HEK293 (cell line): ENCODE data around the gene SRC.

Experiments used
- CTCF ChIA-PET: fragments of 350-600 bp; formaldehyde crosslinking; extraction: SDS; loops from one replicate; lab custom pipeline; 2021; ENCODE audit warnings: antibody characterized with exemption; lab: Yijun Ruan, JAX
- POLR2A ChIA-PET: fragments of 300-600 bp; formaldehyde crosslinking; extraction: SDS; loops from one replicate; lab custom pipeline; 2020; ENCODE audit warnings: antibody characterized with exemption, inconsistent platforms; lab: Yijun Ruan, JAX
- H3K27ac ChIP-seq: fragments of 200-500 bp; sonication (Bioruptor generic); 2 replicates; pipeline ENCODE4 v1.5.1; 2014; ENCODE audit warnings: low read depth, low read length, control low read depth, inconsistent platforms; ENCODE audit errors: extremely low read depth
- H3K36me3 ChIP-seq, 2 experiments: fragments of 200-500 bp in 1 of 2; sonication (Bioruptor generic) in 1 of 2; 1 replicate in 1 of 2; 2 replicates in 1 of 2; pipeline ENCODE4 v1.5.1; 2014 to 2017; ENCODE audit warnings: inconsistent platforms in 2 of 2, low read length in 2 of 2; ENCODE audit not compliant: control insufficient read depth in 2 of 2, insufficient read depth in 1 of 2
- H3K4me1 ChIP-seq: fragments of 200-500 bp; sonication (Bioruptor generic); 2 replicates; pipeline ENCODE4 v1.5.1; 2014; ENCODE audit warnings: mild to moderate bottlenecking, low read length, inconsistent platforms; ENCODE audit not compliant: control insufficient read depth, insufficient read depth
- H3K4me3 ChIP-seq: 2 replicates; pipeline ENCODE4 v1.5.1; 2011; ENCODE audit warnings: low read depth, mild to moderate bottlenecking, control low read depth, low read length, moderate library complexity
- H3K9me3 ChIP-seq: fragments of 200-500 bp; sonication (Bioruptor generic); 2 replicates; pipeline ENCODE4 v1.5.1; 2014; ENCODE audit warnings: low read depth, low read length, inconsistent platforms; ENCODE audit not compliant: control insufficient read depth, insufficient read depth
- EGR2 ChIP-seq: fragments of 450-650 bp; formaldehyde crosslinking; IDR thresholded peaks from 2 replicates; pipeline ENCODE4 v1.5.1; 2016; ENCODE audit warnings: low read depth, missing biosample characterization, missing genetic modification characterization
- GLIS2 ChIP-seq: fragments of 450-650 bp; formaldehyde crosslinking; IDR thresholded peaks from 2 replicates; pipeline ENCODE4 v1.5.1; 2016; ENCODE audit warnings: missing biosample characterization, missing genetic modification characterization
- KLF10 ChIP-seq: fragments of 450-650 bp; IDR thresholded peaks from 2 replicates; pipeline ENCODE4 v1.5.1; 2018; ENCODE audit warnings: missing biosample characterization, mild to moderate bottlenecking, missing genetic modification characterization
- KLF9 ChIP-seq: fragments of 450-650 bp; formaldehyde crosslinking; IDR thresholded peaks from 2 replicates; pipeline ENCODE4 v1.5.1; 2016; ENCODE audit warnings: missing biosample characterization, missing genetic modification characterization, low read depth
- MYNN ChIP-seq: fragments of 450-650 bp; formaldehyde crosslinking; IDR thresholded peaks from 2 replicates; pipeline ENCODE4 v1.5.1; 2016; ENCODE audit warnings: missing biosample characterization, missing genetic modification characterization, borderline replicate concordance
- REST ChIP-seq: fragments of 450-650 bp; formaldehyde crosslinking; IDR thresholded peaks from 2 replicates; pipeline ENCODE4 v1.5.1; 2016; ENCODE audit warnings: missing biosample characterization, missing genetic modification characterization
- SCRT2 ChIP-seq: fragments of 450-650 bp; formaldehyde crosslinking; IDR thresholded peaks from 2 replicates; pipeline ENCODE4 v1.5.1; 2016; ENCODE audit warnings: missing biosample characterization, missing genetic modification characterization
- ZBTB17 ChIP-seq: fragments of 450-650 bp; formaldehyde crosslinking; IDR thresholded peaks from 2 replicates; pipeline ENCODE4 v1.5.1; 2016; ENCODE audit warnings: missing biosample characterization, missing genetic modification characterization
- ZBTB48 ChIP-seq: fragments of 450-650 bp; formaldehyde crosslinking; IDR thresholded peaks from 2 replicates; pipeline ENCODE4 v1.5.1; 2016; ENCODE audit warnings: missing biosample characterization, missing genetic modification characterization
- ZFHX2 ChIP-seq: fragments of 450-650 bp; formaldehyde crosslinking; conservative IDR thresholded peaks from 2 replicates; pipeline ENCODE4 v1.5.1; 2016; ENCODE audit warnings: missing biosample characterization, missing genetic modification characterization
- ZFP3 ChIP-seq: fragments of 450-650 bp; formaldehyde crosslinking; IDR thresholded peaks from 2 replicates; pipeline ENCODE4 v1.5.1; 2016; ENCODE audit warnings: low read depth, missing biosample characterization, missing genetic modification characterization
- ZNF138 ChIP-seq: fragments of 450-650 bp; formaldehyde crosslinking; IDR thresholded peaks from 2 replicates; pipeline ENCODE4 v1.5.1; 2016; ENCODE audit warnings: missing biosample characterization, missing genetic modification characterization, borderline replicate concordance
- ZNF157 ChIP-seq: fragments of 450-650 bp; formaldehyde crosslinking; IDR thresholded peaks from 2 replicates; pipeline ENCODE4 v1.5.1; 2016; ENCODE audit warnings: missing biosample characterization, missing genetic modification characterization
- ZNF174 ChIP-seq: fragments of 450-650 bp; formaldehyde crosslinking; IDR thresholded peaks from 2 replicates; pipeline ENCODE4 v1.5.0; 2017; ENCODE audit warnings: missing biosample characterization, mild to moderate bottlenecking, missing genetic modification characterization
- ZNF18 ChIP-seq: fragments of 450-650 bp; formaldehyde crosslinking; IDR thresholded peaks from 2 replicates; pipeline ENCODE4 v1.5.1; 2016; ENCODE audit warnings: missing biosample characterization, missing genetic modification characterization
- ZNF302 ChIP-seq: fragments of 450-650 bp; formaldehyde crosslinking; IDR thresholded peaks from 2 replicates; pipeline ENCODE4 v1.5.1; 2016; ENCODE audit warnings: missing biosample characterization, missing genetic modification characterization, low read depth
- ZNF426 ChIP-seq: fragments of 450-650 bp; formaldehyde crosslinking; IDR thresholded peaks from 2 replicates; pipeline ENCODE4 v1.5.1; 2017; ENCODE audit warnings: missing biosample characterization, missing genetic modification characterization, mild to moderate bottlenecking, inconsistent platforms, moderate library complexity
- ZNF514 ChIP-seq: fragments of 450-650 bp; formaldehyde crosslinking; IDR thresholded peaks from 2 replicates; pipeline ENCODE4 v1.5.1; 2016; ENCODE audit warnings: missing biosample characterization, missing genetic modification characterization
- ZNF580 ChIP-seq: fragments of 450-650 bp; formaldehyde crosslinking; IDR thresholded peaks from 2 replicates; pipeline ENCODE4 v1.5.1; 2016; ENCODE audit warnings: missing biosample characterization, missing genetic modification characterization
- ZNF600 ChIP-seq: fragments of 450-650 bp; formaldehyde crosslinking; IDR thresholded peaks from 2 replicates; pipeline ENCODE4 v1.5.1; 2016; ENCODE audit warnings: missing biosample characterization, missing genetic modification characterization
- ZNF610 ChIP-seq: fragments of 450-650 bp; formaldehyde crosslinking; IDR thresholded peaks from 2 replicates; pipeline ENCODE4 v1.5.1; 2016; ENCODE audit warnings: missing biosample characterization, missing genetic modification characterization, borderline replicate concordance
- ZNF623 ChIP-seq: fragments of 450-650 bp; formaldehyde crosslinking; IDR thresholded peaks from 2 replicates; pipeline ENCODE4 v1.5.1; 2016; ENCODE audit warnings: missing biosample characterization, missing genetic modification characterization
- ZNF701 ChIP-seq: fragments of 450-650 bp; formaldehyde crosslinking; IDR thresholded peaks from 2 replicates; pipeline ENCODE4 v1.5.1; 2016; ENCODE audit warnings: missing biosample characterization, missing genetic modification characterization

SRC gene

DNA sequence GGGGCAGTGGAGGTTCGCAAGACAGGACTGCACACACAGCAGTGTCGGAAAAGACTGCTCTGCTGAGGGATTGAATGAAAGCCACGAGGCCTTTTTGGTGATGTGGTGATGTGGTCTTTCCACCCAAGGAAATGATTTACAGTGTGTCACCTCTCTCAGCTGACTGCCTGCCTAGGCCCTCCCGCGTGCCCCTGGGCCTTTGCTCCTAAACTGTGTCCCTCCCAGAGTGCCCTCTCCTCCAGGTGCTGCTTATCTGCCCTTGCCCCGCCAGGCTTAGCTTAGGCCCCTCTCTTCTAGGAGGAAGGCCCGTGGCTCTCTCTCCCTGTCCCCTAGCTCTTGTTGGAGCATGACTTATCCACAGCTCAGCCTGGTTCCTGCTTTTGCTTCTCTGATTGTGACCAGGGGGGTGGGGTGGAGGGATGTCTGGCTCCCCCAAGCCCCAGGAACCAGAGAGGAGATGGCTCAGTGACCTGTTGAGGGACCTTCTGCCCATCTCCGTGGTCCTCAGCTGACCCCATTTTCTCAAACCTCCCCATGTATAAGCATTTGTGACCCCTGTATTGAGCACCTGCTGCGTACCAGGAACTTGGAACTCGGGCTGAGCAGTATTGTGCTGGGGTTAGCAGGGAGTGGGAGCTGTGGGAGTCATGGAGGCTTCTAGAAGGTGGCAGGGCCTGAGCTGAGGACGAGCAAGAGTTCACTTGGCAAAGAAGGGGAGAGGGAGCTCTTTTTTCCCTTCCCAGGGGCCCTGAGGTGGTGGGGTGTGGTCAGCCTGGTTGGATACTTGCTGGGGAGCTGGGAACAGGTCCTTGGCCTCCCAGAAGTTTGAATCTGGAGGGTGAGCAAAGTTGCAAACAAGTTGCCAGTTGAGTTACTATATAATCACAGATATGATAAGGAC lies 2.2 kb downstream of the SRC start:
- POLR2A ChIA-PET, result interaction anchor here (0.5 to 1.7 kb wide), 3 partner anchors 11 to 59 kb away, joined by 3 to 7 read pairs (median 3); no protein-coding TSS in a partner anchor
- 0 out of 2 replicates have a peak overlapping the region, but pooled peaks have one; percentile 16 for H3K27ac ChIP-seq

DNA sequence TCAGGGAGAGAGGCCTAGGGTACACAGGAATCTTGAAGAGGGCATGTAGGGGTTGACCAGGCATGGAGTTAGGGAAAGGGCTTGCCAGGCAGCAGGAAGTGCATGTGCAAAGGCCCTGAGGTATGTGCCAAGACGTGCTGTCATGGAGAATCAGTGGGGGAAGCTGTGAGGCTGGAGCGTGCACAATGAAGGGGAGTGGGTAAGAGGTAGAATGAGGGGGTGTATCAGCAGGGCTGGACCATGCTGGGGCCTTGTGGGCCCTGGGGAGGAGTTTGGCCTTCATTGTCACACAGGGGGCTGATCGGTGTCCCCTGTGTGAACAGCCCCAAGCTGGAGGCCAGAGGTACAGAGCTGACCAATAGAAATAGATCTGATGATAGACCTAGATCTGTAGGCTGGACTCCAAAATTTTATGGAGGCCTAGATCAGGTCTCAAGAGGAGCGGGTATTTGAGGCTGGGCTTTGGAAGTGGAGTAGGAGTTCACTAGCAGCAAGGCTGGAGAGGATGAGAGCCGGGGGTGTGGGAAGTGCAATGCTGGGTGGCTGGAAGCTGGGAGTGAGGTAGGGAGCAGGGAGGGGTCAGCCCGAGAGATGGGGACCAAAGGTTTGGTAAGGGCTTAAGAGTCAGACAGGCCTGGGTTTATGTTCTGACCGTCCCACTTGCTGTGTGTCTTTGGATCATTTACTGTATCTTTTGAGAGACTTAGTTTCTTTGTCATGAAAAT lies 3.0 kb downstream of the SRC start:
- ChIA-PET POLR2A (interaction anchor here (0.5 to 1.7 kb wide), 4 partner anchors 12 to 76 kb away, joined by 3 to 7 read pairs (median 4); no protein-coding TSS in a partner anchor), CTCF (interaction anchor here (0.6 to 1.0 kb wide), 2 partner anchors 36 to 41 kb away, joined by 3 read pairs; no protein-coding TSS in a partner anchor)
- Histone ChIP-seq H3K4me3 (no peak overlapping the region), H3K36me3 (peaks cover 0 to 57% of the 10 kb centered on the region in 2 experiments; a peak in 1 of 3 replicates), H3K27ac (no peak overlapping the region), H3K9me3 (no peaks in the 10 kb centered on the region), H3K4me1 (peaks cover 2% of the 10 kb centered on the region; the same call in 1 of the 2 replicates)
- no peak for TF ChIP-seq ZNF600 (tag by site-specific recombination)
- TF ChIP-seq ZFHX2 (tag by site-specific recombination), result peak; percentile 20; the same call in 1 of the 2 replicates
- TF ChIP-seq ZFP3 (tag by site-specific recombination), result peak; percentile 94
- TF ChIP-seq ZNF18 (tag by site-specific recombination), result no peak
- no peak for TF ChIP-seq KLF10
- TF ChIP-seq ZNF138 (tag by site-specific recombination), result no peak
- no peak for TF ChIP-seq ZNF701 (tag by site-specific recombination)
- TF ChIP-seq EGR2 (tag by site-specific recombination), result 0 out of 2 replicates have a peak, but pooled peaks have one; percentile 5
- no peak for TF ChIP-seq KLF9 (tag by site-specific recombination)
- 0 out of 2 replicates have a peak, but pooled peaks have one; percentile 9 for TF ChIP-seq GLIS2
- TF ChIP-seq ZNF623 (tag by site-specific recombination), result peak; percentile 99

More for the DNA sequence above, 2.2 kb downstream of the SRC start:
- CTCF ChIA-PET, result interaction anchor here (1.0 kb wide), 1 partner anchor 37 kb away, joined by 3 read pairs; no protein-coding TSS in a partner anchor
- peaks cover 2% of the 10 kb centered on the region; the same call in 1 of the 2 replicates for H3K4me1 ChIP-seq
- H3K36me3 ChIP-seq, result peaks cover 0 to 49% of the 10 kb centered on the region in 2 experiments; a peak in 1 of 3 replicates
- no peak overlapping the region for H3K4me3 ChIP-seq
- no peaks in the 10 kb centered on the region for H3K9me3 ChIP-seq
- TF ChIP-seq SCRT2 (tag by site-specific recombination) (peak; percentile 34; the same call in 1 of the 2 replicates), MYNN (tag by site-specific recombination) (no peak), ZFHX2 (tag by site-specific recombination) (no peak), ZNF302 (tag by site-specific recombination) (no peak), ZNF174 (tag by site-specific recombination) (no peak), ZNF514 (tag by site-specific recombination) (no peak), ZNF426 (no peak), ZNF18 (tag by site-specific recombination) (no peak), REST (tag by site-specific recombination) (no peak), ZNF157 (no peak), ZBTB48 (tag by site-specific recombination) (no peak), ZBTB17 (tag by site-specific recombination) (peak; percentile 11; the same call in 1 of the 2 replicates), ZNF610 (tag by site-specific recombination) (no peak), KLF10 (no peak), ZNF580 (no peak)
- TF ChIP-seq, all 188 proteins: peak for 2
